HG02678 (cell line): ENCODE data around the gene DDX1.
"Not testable (repeated sequence)": the region's sequence is repeated elsewhere in the genome, so short reads cannot be mapped to it uniquely, and the experiment has no call there.

Experiments used
- ATAC-seq: cut with Tn5 transposase; IDR thresholded peaks from one replicate; pipeline ENCODE4 v1.9.1; 2021; ENCODE audit warnings: mild to moderate bottlenecking, moderate library complexity; ENCODE audit not compliant: unreplicated experiment

DDX1 gene

DNA sequence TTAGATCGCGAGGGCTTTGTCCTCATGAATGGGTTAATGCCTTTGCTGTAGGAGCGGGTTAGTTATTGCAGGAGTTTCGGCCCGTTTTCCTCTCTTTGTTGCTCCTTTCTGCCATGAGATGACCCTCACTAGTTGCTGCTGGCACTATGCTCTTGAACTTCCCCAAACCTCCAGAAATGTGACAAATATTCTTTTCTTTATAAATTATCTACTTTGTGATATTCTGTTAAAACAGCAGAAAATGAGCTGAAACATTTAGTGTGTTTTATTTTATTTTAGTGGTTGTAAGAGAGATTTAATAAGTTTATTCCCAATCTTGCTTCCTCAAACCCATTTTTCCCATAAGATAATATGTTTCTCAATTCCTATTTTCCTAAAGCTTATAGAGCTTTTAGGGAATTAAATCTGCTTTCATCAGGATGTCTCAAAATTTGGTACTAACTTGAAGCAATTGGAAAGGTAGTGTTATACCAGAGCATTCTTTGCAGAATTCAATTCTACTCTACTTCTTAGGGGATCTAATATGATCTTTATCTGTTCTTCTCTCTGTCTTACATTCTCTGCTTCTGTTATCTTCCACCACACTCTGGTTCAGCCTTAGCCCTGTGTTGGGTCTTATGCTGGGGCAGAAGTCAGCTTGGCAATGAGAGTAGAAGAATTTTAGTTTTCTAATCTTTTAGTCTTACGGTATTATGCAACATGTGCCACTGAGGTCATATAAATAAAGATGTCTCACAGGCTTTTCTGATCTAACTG lies 23.1 kb downstream of the DDX1 start:
- ATAC-seq = no peak

DNA sequence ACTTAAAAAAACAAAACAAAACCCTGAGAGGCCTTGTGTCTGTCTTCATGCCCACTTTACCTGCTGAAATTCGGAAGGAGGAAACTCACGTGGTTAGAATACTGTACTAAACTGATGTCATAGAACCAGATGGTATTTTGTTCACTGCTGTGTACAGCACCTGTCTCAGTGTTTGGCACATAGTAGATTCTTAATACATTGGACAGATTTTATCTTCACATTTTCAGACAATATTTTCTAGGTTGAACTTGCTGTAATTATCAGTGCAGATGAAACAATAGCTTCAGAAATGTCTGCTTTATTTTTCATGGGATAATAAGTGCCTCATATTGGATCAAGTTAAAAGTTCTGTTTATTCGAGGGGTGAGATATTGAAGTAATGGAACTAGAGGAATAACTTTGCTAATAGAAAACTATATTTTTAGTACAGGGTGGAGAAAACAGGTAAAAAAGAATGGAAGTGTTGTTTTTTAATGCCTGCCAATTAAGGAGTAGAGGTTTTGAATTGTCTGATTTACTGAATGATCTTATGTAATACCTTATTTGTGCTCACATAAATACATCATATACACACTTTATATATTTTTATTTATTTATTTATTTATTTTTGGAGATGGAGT lies 23.7 kb downstream of the DDX1 start:
- no peak for ATAC-seq

DNA sequence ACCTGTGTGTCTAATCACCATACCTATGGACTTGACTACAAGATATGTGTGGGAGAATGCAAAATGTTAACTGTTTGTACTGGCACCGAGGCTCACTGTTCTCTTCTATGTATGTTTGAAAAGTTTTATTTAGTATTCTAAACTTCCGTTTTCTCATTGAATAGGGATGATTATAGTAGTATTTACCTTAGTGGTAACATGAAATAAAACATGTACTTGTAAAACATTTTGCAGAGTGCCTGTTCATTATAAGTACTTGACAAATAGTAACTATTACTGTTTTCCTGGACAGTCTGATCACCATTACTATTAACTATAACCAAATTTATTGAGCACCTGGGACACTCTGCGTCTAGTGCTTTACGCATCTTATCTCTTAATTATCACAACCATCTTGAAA lies 24.8 kb downstream of the DDX1 start:
- no peak for ATAC-seq

DNA sequence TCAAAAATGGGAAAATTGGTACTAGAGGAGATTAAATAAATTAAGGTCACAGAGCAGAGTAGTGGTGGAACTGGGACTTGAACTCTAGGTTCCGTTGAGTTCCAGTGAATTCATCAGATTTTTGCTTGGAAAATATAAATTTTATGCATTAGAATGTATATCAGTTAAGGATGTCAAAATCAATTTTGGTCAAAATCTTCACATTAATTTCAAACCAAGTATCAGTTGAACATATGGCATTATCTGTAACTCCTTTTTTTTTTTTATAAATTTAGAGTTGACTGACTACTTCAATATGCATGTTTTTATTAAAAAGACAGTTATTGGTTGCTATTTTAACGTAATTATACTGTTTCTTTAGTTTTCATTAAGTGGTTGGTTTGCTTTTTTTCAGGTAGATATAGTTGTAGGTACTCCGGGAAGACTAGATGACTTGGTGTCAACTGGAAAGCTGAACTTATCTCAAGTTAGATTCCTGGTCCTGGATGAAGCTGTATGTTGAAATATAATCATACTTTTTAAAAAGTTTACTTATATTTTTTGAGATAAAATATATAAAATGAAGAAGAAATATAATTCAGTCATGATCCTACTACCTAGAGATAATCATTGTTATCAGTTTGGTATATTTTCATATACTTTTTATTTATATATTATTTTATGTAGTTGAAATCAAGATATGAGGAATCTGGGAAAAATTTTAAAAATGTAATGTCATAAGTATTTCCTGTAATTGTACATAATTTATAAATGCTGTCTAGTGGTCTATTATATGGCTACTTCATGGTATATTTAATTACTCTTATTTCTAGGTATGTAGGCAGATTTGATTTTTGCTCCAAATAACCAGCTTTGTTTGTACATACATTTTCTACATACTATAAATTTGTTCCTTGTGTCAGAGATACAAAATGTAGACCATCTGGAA lies 25.4 kb downstream of the DDX1 start:
- no peak for ATAC-seq

DNA sequence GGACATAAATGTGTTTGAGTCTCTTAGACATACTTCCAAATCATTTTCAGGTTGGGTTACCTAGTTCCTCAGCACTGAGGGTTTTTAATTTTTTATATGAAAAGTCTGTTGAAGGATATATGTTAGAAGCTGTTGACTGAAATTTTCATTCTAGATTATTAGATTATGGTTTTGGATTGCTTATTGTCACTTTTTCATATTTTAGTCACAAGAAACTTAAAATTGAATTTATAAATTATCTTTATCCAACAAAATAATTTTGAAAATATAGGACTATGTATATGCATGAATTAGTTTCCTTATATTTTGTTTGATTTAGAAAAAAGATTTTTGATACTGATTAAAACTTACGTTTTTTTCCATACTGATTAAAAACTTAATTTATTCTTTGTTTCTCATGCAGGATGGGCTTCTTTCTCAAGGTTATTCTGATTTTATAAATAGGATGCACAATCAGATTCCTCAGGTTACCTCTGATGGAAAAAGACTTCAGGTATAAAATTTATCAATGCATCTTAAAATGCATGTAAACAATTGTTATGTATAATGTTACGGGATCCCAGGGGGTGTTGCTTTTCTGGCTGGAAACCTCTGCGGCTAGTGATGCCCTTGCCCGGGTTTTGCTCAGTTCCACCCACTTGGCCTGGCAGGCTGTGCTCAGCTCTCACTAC lies 26.2 kb downstream of the DDX1 start:
- ATAC-seq = no peak

DNA sequence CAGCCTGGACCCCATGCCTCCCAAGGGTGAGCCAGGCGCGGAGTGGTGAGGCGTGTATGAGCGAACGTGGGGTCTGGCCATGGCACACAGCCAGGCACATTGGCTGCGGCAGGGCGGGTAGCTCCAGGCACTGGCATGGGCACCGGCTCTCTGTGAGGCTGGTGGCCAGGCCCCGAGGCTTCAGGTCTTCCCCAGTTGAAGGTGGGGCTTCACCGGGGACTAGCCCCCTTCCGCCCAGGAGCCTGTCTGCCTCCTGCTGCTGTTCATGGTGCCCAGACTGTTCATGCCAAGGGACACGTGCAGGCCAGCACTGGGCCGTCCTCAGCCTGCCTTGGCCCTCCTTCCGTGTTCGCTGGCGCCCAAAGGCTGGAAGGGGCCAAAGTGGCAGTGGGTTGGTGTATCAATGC lies 26.8 kb downstream of the DDX1 start:
- no peak for ATAC-seq

DNA sequence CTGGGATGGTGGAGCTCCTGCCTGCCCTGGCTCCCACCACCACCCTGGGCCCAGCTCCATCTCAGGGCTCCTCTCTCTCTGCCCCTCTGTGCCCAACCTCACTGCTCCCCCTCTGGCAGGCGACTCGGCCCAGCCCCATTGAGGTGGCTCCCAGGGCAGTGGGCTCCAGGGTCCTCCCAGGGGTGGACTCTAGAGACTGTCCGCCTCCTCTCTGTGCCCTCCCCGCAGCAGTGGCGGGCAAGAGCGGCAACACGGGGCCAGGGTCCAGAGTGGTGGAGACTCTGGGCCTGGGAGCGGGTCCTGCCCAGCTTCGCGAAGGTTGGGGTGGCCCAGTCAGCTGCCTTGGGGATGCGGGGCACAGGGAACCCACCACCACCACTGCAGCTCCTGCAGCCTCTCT lies 27.4 kb downstream of the DDX1 start:
- no peak for ATAC-seq

DNA sequence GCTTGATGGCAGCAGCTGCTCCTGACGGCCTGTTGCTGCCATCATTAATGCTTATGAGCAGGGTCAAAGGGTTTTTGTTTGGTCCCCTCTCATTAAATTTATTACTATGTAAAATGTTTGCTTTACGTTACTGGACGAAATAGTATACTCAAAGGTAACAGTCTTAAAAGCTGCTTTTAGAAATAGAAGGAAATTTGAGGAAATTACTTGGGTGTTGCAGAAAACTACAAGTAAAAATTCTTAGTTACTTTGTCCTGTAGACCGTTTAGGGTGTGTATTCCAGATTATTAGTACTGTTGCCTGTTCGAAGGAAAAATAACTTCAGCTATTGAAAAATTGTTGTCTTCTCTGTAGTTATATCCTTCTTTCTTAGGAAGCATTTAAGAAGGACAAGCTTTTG lies 27.8 kb downstream of the DDX1 start:
- no peak for ATAC-seq

DNA sequence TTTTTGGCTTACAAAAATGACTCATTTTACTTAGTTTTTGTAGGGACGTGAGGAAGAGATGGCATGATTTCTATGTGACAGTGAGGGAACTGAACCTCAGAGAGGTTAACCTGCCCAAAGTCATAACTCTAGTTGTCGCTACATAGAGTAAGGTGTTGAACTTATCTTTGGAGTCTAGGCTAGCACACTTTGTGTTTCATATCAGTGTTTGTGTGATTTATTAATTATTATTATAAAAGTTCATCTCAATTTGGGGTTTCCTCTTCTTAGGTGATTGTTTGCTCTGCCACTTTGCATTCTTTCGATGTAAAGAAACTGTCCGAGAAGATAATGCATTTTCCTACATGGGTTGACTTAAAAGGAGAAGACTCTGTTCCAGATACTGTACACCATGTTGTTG lies 28.3 kb downstream of the DDX1 start:
- ATAC-seq = no peak

DNA sequence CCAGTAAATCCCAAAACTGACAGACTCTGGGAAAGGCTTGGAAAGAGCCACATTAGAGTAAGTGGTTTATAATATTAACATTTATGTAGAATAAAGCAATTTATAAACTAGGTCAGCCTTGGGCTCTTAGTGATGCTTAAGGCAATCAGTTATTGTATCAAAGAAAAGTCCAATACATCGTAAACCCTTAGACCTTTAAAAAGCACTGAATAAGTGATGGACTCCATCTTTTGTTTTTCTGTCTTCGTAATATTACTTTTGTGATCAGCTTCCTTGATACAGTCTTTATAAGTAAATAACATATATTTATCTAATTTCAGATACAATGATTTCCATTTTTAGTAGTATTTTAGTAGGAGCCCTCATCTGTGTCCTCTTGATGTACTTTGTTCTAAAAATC lies 28.7 kb downstream of the DDX1 start:
- ATAC-seq = no peak

DNA sequence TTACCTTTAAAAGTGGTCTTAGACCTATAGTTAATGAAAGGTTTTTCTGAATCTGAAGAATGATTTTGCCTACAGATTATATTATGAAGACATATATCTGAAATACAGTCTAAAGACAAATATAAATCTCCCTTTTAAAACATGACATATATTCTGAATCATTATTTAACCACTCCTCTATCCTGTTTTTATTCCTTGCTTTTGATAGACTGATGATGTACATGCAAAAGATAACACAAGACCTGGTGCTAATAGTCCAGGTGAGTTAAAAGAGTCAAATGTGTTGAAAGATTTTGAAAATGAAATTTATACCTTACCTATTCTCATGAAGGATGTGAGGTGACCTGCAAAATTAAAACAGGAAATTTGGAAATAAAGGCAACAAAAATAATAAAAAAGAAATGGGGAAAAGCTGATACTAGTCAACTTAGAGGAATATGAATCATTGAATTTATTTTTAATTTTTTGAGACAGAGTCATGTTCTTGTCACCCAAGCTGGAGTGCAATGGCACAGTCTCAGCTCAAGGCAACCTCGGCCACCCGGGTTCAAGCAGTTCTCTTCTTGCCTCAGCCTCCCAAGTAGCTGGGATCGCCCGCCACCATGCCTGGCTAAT lies 29.3 kb downstream of the DDX1 start:
- no peak for ATAC-seq

DNA sequence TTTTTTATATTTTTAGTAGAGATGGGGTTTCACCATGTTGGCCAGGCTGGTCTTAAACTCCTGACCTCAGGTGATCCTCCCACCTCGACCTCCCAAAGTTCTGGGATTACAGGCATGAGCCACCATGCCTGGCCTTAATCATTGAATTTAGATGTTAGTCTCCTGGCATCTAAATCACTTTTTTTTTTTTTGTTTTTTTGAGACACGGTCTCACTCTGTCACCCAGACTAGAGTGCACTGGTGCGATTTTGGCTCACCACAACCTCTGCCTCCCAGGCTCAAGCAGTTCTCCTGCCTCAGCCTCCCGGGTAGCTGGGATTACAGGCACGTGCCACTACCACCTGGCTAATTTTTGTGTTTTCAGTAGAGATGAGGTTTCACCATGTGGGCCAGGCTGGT lies 29.8 kb downstream of the DDX1 start:
- not testable (repeated sequence) for ATAC-seq

DNA sequence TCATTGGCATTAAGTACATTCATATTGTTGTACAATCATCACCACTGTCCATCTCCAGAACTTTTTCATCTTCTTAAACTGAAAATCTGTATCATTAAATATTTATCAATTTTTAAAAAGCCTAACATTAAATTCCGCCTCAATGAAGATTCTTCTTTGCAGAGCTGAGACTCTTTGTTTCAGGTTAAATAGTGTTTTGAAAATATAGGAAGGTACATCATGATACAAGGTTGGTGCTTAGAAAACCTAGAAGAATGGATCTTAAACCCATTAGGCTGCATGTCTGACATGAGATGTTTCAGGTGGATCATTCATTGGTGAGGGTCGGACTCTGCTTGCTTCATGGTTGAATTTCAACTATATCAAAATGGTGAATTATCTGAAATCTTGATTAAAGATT lies 30.5 kb downstream of the DDX1 start:
- no peak for ATAC-seq

DNA sequence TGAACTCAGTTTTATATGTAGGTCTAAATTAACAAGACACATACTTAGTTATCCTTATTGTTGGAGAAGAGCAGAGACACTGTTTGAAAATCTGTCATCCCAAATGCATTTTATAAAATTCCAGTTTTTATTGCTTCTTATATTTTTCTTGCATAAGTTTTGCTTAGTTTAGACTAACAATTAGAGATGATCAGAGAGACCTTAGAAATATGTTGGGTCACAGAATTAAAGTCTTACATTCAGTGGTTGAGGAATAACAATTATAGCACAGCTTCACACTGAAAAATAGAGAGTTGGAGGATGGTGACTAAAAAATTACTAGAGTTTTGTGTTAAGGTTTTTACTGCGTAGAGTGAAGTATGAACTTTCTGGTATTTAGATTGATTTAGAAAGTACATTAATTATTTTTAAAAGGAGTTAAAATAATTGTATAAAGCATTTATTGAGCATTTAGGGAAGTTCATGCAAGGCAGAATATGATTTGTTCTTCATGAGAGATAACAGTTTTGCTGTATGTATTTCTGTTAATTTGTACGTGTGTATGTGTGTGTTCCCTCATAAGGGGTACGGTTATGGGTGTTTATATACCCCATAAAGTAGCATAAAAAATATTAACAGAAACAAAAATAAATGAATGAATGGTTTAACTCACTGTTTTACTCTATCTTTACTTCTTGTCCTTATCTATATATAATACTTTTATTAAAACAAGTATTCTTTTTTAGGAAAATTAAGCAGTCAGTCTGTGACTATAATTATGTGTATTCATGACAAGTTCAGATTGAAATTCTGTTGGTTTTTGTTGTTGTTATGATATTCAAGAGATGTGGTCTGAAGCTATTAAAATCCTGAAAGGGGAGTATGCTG lies 31.2 kb downstream of the DDX1 start:
- ATAC-seq = no peak

DNA sequence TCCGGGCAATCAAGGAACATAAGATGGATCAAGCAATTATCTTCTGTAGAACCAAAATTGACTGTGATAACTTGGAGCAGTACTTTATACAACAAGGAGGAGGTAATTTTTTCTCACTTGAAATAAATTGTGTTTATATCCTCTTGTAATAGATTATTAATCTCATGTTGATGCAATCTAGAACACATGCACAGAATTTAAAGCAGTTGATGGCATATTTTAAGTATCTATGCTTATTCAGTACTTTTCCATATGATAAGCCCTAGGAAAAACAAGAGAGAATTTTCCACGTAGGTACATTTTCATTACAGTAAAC lies 31.8 kb downstream of the DDX1 start:
- ATAC-seq = no peak

DNA sequence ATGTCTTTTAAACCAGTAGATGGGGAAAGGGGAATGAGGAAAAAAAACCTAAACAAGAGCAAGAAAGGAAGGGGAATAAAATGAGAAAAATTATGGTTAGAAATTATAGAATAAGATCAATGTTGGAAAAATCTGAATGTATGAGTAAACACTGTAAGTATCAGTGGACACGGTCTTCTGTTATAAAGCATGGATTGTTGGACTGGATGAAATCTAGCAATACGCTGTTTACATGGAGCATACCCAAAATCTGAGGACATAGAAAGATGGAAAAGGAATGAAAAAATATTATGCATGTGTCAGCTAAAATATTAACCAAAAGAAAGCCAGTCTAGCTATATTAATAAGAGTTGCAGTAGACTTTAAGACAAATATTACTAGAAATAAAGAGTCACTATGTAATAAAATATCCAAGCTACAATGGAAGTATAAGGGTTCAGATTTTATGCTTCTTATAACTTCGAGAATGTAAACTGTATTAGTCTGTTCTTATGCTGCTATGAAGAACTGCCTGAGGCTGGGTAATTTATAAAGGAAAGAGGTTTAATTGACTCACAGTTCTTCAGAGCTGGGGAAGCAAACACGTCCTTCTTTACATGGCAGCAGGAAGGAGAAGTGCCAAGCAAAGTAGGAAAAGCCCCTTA lies 32.4 kb downstream of the DDX1 start:
- no peak for ATAC-seq

DNA sequence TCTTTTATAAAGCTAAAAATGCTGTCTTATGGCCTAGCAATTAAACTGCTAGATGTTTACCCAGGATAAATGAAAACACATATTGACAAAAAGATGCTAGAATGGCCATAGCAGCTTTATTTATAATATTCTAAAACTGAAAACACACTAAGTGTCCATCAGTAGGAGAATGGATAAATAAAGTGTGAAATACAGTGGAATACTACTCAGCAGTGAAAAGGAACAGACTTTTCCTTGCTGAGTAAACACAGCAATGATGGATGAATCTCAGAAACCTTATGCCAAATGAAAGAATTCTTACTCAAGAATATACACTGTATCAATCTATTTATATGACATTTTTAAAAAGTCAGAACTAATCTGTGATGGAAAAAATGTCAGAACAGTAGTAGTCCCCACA lies 33.2 kb downstream of the DDX1 start:
- no peak for ATAC-seq

DNA sequence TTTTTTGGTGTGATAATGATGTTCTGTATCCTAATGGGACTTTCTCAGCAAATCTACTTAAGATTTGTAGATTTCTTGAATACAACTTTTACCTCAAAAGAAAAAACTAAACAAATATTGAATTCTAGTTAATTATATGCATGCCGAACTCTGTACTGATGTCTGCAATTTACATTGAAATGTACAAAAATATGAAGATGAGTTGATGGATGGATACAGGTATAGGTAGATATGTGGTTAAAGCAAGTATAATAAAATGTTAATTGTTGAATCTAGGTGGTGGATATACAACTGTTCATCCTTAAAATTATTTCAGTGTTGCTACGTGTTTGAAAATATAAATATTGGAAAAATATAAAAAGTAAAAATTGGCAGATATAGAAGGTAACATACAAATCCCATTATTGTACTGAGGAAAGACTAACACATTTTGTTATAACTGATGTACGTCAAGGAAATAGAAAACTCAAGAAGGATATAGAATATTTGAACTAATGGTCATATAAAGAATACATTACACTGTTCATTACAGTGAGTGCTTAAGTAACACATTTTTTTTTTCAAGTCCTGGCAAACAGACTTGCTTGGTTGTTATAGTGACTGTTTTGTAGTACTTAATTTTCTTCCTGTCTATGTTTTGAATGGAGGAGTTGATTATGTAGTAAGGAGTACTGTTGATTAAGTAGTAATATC lies 33.8 kb downstream of the DDX1 start:
- ATAC-seq = no peak

DNA sequence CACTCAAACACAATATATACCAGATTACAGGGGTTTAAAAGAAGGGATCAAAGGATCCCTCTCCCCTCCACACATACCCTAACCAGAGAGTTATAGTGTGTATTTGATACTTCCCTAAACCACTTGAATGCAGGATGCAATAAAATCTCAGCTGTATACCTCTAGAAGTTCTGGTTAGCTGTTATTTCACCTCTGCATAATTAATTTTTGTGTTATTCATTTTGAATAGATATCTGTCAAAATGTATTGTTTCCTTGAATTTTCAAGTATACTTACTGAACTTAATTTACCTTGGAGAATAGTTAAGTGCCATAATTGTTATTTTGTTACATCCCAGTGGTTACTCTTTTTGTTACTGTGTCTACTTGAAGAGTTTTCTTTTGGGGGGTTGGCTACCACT lies 34.5 kb downstream of the DDX1 start:
- ATAC-seq = no peak
